HCEC 1CT (cell line): ENCODE measurements around the gene ART5.

ENCODE experiments used
- DNase-seq: peaks from one replicate; pipeline ENCODE4 v3.0.0-alpha.2; 2017

ART5 gene, protein sequence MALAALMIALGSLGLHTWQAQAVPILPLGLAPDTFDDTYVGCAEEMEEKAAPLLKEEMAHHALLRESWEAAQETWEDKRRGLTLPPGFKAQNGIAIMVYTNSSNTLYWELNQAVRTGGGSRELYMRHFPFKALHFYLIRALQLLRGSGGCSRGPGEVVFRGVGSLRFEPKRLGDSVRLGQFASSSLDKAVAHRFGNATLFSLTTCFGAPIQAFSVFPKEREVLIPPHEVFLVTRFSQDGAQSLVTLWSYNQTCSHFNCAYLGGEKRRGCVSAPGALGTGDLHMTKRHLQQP

GRCh38 chr11:3641701-3642070 is at the start of gene ART5:
ART5 (minus strand) TSS chr11:3641992; CDS start chr11:3641862, 130 bp downstream.
- DNase-seq: no peak

DNA sequence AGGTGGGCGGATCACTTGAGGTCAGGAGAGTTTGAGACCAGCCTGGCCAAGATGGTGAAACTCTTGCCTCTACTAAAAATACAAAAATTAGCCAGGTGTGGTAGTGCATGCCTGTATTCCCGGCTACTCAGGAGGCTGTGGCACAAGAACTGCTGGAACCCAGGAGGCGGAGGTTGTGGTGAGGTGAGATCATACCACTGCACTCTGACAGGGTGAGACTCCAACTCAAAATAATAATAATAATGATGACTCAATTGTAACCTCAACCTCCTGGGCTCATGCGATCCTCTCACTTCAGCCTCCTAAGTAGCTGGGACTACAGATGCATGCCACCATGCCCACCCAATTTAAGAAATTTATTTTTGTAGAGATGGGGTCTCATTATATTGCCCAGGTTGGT is 45.0 kb upstream of the ART5 start:
- DNase-seq: no peak

- no peak for DNase-seq
Observed at GRCh38 chr11:3685923-3686322, 44.1 kb upstream of the ART5 start.

GRCh38 chr11:3684819-3685172 is 43.0 kb upstream of the ART5 start:
- no peak for DNase-seq

- DNase-seq: no peak
Observed at GRCh38 chr11:3684129-3684818, 42.5 kb upstream of the ART5 start.

- no peak for DNase-seq
Observed at GRCh38 chr11:3683039-3683438, 41.2 kb upstream of the ART5 start.

- no peak for DNase-seq
Observed at GRCh38 chr11:3679077-3679476, 37.3 kb upstream of the ART5 start.

DNA sequence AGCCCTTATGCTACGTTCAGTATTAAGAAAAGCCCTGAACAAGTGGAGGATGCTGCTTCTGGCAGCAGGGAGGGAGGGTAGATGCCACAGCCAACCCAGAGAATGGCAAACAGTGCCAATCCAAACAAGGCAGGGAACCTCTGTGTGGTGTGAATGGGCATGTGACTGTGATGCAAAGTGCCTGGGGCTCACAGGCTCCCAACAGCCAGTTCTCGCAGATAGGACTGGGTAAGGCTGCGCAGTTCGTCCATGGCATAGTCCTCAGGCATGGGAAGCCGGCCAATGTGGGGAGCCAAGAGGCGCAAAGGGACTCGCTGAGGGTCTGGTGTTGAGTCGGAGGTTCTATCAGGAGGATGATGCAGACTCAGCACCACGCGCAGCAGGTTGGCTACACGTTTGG is 34.2 kb upstream of the ART5 start:
- no peak for DNase-seq

GRCh38 chr11:3674189-3674588 is 32.4 kb upstream of the ART5 start:
- DNase-seq: peak; percentile 14

DNA sequence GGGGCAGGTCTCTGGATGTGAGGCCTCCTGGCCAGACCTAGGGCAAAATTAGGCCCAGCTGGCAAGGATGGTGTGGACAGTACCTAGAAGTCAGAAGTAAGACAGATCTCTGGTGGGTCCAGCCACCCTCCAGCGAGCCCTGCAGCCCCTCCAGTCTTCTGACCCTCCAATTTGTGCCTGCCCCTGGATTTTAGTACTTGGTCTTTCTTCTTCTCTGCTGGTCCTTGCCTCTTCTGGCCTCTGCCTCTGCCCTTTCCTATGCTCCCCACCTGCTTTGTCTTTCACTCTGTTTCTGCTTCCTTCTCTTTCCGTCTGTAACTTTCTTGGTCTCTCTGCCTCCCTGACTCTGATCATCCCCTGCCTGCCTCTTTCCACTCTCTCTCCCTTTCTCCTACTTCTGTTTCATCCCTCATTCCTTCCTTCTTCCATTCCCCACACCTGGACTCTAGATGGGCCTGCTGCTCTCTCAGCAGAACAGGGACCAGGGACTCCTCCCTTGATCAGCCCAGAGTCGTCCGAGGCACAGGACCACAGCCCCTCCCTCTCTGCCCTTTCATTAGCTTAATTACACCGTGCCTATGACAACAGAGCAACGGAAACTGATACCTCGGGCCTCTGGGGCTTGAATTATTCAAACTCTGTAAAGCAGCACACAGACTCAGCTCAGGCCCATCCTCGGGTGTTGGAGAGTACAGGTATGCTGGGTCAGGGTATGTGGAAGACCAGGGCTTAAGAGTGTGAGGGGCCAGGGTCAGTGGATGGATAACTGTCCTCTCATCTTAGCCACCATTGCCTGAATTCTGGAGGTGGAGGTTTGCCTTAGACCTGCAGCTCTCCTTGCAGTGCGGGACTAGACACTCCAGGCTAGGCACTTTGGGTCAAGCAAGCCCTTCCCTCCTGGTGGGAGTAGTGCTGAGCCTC is 29.8 kb upstream of the ART5 start, which contains the start of gene CHRNA10:
CHRNA10 (minus strand) TSS at position 51 of the 921 bp plus-strand sequence. CDS start 72 bp downstream, outside the sequence.
- DNase-seq: no peak

GRCh38 chr11:3669742-3670183 is 28.0 kb upstream of the ART5 start:
- no peak for DNase-seq

DNA sequence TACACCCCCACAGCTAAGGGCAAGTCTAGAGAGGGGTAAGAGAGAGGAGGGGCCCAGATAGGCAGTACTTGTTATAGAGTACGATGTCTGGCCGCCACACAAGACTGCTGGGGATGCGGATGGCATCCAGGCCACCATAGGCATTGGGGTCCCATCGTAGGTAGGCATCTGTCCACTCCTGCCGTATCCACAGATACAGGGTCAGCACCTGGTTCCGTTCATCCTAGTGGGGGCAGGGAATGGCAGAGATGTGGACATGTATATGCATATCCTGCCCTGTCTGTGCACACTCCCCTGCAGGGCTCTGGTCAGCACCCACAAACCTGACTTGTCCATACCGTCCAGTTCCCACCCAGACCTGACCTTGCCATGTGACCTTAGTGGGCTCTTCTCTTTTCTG is 27.3 kb upstream of the ART5 start:
- DNase-seq: no peak

DNA sequence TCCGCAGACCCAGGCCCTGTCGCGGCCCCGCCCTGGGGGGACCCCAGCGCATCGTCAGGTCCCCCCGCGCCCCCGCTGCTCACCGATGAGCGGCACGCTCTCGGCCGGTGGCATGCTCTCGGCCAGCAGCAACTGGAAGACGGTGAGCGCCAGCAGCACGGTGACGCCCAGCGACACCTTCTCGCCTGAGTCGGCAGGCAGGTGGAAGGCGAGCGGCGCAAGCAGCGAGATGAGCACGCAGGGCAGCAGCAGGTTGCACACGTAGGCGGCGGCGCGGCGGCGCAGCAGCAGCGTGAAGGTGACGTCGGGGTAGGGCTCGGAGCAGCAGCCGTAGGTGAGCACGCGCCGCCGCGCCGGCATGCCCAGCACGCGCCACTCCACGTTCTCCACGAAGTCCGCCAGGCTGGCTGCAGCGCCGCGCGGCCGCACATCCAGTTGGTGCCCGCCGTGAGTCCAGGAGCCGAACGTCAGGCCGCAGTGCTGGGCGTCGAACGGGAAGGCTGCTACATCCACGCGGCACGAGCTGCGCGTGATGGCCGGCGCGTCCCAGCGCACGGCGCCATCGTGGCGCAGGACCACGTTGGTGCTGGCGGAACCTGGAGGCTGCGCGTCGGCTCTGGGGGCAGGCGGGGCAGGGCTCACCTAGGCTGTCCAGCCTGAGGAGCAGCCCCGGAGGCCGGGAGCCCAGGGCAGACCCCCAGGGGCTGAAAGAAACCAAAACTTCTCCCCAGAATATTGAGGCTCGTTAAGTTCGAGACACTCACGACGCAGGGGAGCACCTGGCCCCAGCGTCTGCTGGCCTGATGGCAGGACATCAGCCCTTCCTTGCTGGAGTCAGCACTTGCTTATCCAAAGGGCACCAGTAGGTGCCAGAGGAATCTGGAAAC is 25.6 kb upstream of the ART5 start:
- DNase-seq: no peak

- no peak for DNase-seq
Observed at GRCh38 chr11:3666023-3666530, 24.3 kb upstream of the ART5 start.

DNA sequence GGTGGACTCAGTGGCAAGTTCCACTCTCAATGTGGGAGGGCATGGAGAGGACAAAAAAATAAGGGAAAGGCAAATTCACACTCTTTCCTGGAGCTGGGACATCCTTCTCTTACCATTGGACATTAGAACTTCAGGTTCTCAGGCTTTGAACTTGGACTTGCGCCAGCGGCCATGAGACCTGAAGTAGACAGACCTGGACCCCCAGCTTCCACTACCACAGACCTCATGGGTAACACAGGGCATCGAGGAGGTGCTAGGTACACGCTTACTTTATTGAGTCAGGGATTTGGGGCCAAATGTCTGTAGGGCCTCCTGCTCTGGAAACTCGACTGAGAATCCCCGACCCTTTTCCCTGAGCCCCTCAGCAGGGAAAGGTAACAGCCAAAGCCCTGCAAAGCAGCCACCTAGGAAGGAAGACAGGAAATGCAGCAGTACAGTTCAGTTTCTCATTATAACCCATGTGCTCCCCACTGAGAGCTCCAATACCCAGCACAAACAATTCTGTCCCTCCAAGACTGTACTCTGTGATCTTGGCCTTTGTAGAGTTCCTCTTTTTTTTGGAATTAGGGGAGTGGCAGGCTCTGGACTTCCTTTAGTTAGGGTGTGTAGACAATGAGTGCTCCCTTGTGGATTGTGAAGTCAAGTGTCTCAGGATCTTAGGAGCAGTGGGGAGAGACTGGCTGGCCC is 23.7 kb upstream of the ART5 start:
- DNase-seq: no peak

DNA sequence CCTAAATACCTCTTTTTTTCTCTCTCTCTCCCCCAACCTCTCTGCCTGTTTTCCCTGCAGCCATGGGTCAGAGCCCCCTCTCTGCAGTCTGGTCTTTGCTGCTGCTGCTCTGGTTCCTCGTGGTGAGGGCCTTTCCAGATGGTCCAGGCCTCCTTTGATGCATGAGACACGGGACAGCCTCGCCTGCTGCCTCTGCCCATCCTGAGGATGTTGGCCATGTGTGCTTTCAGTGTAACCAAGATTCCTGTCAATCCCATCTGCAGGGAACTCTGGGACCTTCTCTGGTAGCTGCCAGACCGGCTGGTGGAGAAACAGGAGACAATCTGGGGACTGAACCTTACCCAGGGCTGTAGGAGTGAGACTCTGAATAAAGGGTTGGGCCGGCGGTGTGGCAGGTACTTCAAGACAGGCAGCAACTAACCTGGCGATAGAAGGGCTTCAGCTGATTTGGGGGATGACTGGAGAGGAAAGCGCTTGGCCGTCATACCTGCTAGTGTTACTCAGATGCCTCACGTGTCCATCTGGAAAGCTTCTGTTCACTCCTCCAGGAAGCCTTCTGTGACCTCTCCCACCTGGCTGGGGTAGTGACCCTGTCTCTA is 22.3 kb upstream of the ART5 start:
- no peak for DNase-seq

- DNase-seq: no peak
Observed at GRCh38 chr11:3662856-3663255, 21.1 kb upstream of the ART5 start.

DNA sequence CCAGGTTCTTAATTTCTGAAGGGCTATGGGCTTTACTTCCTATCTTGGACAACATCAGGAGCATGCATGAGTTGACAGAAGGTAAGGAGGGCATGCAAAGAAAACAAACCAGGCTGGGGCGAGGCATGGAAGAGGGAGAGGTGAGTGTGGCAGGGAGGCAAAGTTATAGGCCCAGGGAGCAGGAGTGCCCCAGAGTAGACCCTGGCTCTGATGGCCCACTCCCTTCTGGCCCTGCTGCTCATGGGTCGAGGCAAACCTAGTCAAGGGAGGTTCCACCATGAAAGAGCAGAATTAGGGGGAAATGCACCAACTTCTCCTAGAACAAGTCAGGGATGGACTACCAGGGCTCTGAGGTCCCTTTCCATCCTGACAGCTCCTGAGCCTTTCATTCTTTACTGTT is 19.2 kb upstream of the ART5 start:
- no peak for DNase-seq

GRCh38 chr11:3659595-3660515 is 18.1 kb upstream of the ART5 start:
- DNase-seq: no peak

DNA sequence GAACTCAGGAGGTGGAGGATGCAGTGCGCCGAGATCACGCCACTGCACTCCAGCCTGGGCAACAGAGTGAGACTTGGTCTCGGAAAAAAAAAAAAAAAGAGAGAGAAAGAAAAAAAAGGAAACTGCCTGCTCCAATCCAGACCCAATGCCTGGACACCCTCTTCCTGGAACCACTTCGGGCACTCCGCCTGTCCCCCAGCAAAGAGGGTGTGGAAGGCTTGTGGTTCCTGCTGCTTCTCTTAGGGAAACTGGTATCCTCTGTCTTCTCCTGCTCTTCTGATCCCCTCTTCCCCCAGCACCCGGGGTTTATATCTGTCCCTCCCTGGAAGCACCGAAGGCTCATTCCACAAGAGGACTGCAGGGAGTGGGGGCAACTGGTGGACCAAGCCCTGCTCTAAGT is 16.5 kb upstream of the ART5 start:
- no peak for DNase-seq
